GM19193 (cell line): ENCODE measurements around the gene DCLRE1B.

Experiments
- POLR2A ChIP-seq: IDR thresholded peaks from 4 replicates; pipeline ENCODE4 v1.6.1; 2011; ENCODE audit not compliant: insufficient read depth, insufficient read length; ENCODE audit errors: extremely low read depth

DCLRE1B gene

GRCh38 chr1:113946678-113947387 is 41.7 kb downstream of the DCLRE1B start:
- TF ChIP-seq POLR2A: no peak

- no peak for TF ChIP-seq POLR2A
These were observed 42.4 kb downstream of the DCLRE1B start for GRCh38 chr1:113947388-113948107.

GRCh38 chr1:113949007-113949406 is 43.9 kb downstream of the DCLRE1B start:
- TF ChIP-seq POLR2A: no peak

GRCh38 chr1:113950908-113951307 is 45.8 kb downstream of the DCLRE1B start:
- no peak for TF ChIP-seq POLR2A

GRCh38 chr1:113951719-113952118 is 46.6 kb downstream of the DCLRE1B start:
- no peak for TF ChIP-seq POLR2A

- no peak for TF ChIP-seq POLR2A
These were observed 52.9 kb downstream of the DCLRE1B start for GRCh38 chr1:113957984-113958383.

- no peak for TF ChIP-seq POLR2A
These were observed 53.6 kb downstream of the DCLRE1B start for GRCh38 chr1:113958691-113959090.

GRCh38 chr1:113963281-113963906 is 58.3 kb downstream of the DCLRE1B start:
- no peak for TF ChIP-seq POLR2A
